Measurements from ENCODE around the gene MAGI3. TPM values are rescaled to one million over a fixed set of nuclear protein-coding genes. Genes with fewer than 3 reads are reported as not detected.
"Not testable (repeated sequence)": the region's sequence is repeated elsewhere in the genome, so short reads cannot be mapped to it uniquely, and the experiment has no call there.

MAGI3 gene
- polyA plus RNA-seq, 2 of the 4 experiments (the other 2 are of a cell fraction) = 3.8 to 7.9 TPM

GRCh38 chr1:113415310-113416070 is 25.2 kb downstream of the MAGI3 start:
- Histone ChIP-seq H3K9me3 (no peaks in the 10 kb centered on the region), H3K27ac (no peak overlapping the region), H3K4me1 (no peaks in the 10 kb centered on the region), H3K4me2 (no peak overlapping the region), H3K4me3 (no peak overlapping the region)
- ATAC-seq (peak in 1 of 2 experiments; percentile 60; a peak in 3 of 6 replicates), DNase-seq (ENCODE audit: low read depth in 1 of 2, low spot score in 1 of 2) (no peak), FAIRE-seq (no peak)
- POLR2A ChIA-PET = no interaction called here
- WGBS (ENCODE audit: missing lambda C conversion rate) = 70% methylated on average over 6 of the region's 6 CpGs
- TF ChIP-seq RAD21 (conservative IDR thresholded peaks at IDR 0.05 in 1 of 2, IDR thresholded peaks at IDR 0.05 in 1 of 2) (no peak), BCL3 (IDR thresholded peaks at IDR 0.05) (no peak), ZNF302 (CRISPR knock-in tag; IDR thresholded peaks at IDR 0.05) (no peak), FOSB (CRISPR knock-in tag; IDR thresholded peaks at IDR 0.05) (no peak), HDAC2 (IDR thresholded peaks at IDR 0.05) (no peak), CBX8 (IDR thresholded peaks at IDR 0.05) (no peak), SMC3 (IDR thresholded peaks at IDR 0.05) (no peak), HOXB13 (CRISPR knock-in tag; IDR thresholded peaks at IDR 0.05; ENCODE audit: low read depth) (no peak), MAX (IDR thresholded peaks at IDR 0.05) (no peak), RARB (CRISPR knock-in tag; IDR thresholded peaks at IDR 0.05) (no peak), FOXS1 (CRISPR knock-in tag; IDR thresholded peaks at IDR 0.05) (no peak), CHD2 (IDR thresholded peaks at IDR 0.05; ENCODE audit: low read length, partially characterized antibody) (no peak), POLR2A (IDR thresholded peaks at IDR 0.05; ENCODE audit: low read length) (no peak), HOXB5 (CRISPR knock-in tag; IDR thresholded peaks at IDR 0.05) (no peak), TP53 (CRISPR knock-in tag; IDR thresholded peaks at IDR 0.05) (no peak), CBX2 (IDR thresholded peaks at IDR 0.05; ENCODE audit: borderline replicate concordance, low read depth) (no peak), TFCP2L1 (CRISPR knock-in tag; IDR thresholded peaks at IDR 0.05) (no peak), EP300 (IDR thresholded peaks at IDR 0.05) (no peak)
- TF ChIP-seq, protein P1, sequence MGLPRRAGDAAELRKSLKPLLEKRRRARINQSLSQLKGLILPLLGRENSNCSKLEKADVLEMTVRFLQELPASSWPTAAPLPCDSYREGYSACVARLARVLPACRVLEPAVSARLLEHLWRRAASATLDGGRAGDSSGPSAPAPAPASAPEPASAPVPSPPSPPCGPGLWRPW (IDR thresholded peaks at IDR 0.05) = no peak
- TF ChIP-seq, protein P2, sequence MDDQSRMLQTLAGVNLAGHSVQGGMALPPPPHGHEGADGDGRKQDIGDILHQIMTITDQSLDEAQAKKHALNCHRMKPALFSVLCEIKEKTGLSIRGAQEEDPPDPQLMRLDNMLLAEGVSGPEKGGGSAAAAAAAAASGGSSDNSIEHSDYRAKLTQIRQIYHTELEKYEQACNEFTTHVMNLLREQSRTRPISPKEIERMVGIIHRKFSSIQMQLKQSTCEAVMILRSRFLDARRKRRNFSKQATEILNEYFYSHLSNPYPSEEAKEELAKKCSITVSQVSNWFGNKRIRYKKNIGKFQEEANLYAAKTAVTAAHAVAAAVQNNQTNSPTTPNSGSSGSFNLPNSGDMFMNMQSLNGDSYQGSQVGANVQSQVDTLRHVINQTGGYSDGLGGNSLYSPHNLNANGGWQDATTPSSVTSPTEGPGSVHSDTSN (IDR thresholded peaks at IDR 0.05) = no peak
- CTCF ChIA-PET = no interaction called here

DNA sequence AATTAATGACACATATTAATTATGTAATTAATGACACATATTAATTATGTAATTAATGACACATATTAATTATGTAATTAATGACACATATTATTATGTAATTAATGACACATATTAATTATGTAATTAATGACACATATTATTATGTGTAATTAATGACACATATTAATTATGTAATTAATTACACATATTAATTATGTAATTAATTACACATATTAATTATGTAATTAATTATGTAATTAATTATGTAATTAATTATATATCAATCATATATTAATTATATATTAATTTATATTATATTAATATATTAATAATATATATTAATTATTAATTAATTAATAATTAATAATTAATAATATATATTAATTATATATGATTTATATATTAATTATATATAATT is 25.8 kb downstream of the MAGI3 start:
- H3K4me3 ChIP-seq; CTCF ChIA-PET; H3K4me2 ChIP-seq; H3K27ac ChIP-seq; H3K4me1 ChIP-seq; POLR2A ChIA-PET; DNase-seq (ENCODE audit: low read depth in 1 of 2, low spot score in 1 of 2); H3K9me3 ChIP-seq; ATAC-seq; FAIRE-seq: not testable (repeated sequence)

DNA sequence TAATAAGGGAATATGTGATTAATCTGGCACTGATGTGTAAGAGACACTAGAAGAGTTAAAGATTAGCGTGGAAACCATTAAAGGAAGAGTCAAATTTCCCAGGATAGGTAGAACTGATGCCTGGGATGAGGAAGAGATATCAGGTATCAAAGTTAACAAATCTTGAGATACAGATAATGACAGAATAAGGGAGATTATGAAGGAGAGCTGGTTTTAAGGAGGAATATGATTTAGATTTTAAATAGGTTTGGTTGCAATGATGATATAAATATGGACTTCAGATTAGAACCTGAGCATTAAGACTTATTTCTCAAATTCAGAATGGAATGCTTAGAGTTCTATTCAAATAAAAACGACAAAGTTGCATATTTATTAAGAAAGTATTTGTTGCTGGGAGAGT is 26.2 kb downstream of the MAGI3 start:
- no peak overlapping the region for H3K4me2 ChIP-seq
- POLR2A ChIA-PET = no interaction called here
- FAIRE-seq (no peak), DNase-seq (ENCODE audit: low read depth in 1 of 2, low spot score in 1 of 2) (no peak), ATAC-seq (no peak)
- CTCF ChIA-PET = no interaction called here
- no peaks in the 10 kb centered on the region for H3K9me3 ChIP-seq
- 75% methylated on average over 2 of the region's 2 CpGs for WGBS (ENCODE audit: missing lambda C conversion rate)
- no peak overlapping the region for H3K27ac ChIP-seq
- H3K4me3 ChIP-seq = no peak overlapping the region
- H3K4me1 ChIP-seq = peaks cover 4% of the 10 kb centered on the region; the same call in 2 of the 3 replicates
- TF ChIP-seq NFE2L2 (conservative IDR thresholded peaks at IDR 0.05; ENCODE audit: low read length) = no peak
- no peak for TF ChIP-seq RAD21 (conservative IDR thresholded peaks at IDR 0.05 in 1 of 2, IDR thresholded peaks at IDR 0.05 in 1 of 2)
- no peak for TF ChIP-seq BCL3 (IDR thresholded peaks at IDR 0.05)
- TF ChIP-seq HOXB5 (CRISPR knock-in tag; IDR thresholded peaks at IDR 0.05) = no peak
- TF ChIP-seq GATA3 (IDR thresholded peaks at IDR 0.05; ENCODE audit: borderline replicate concordance) = no peak
- no peak for TF ChIP-seq CHD4 (IDR thresholded peaks at IDR 0.05; ENCODE audit: borderline replicate concordance)
- TF ChIP-seq ZFP36 (IDR thresholded peaks at IDR 0.05; ENCODE audit: borderline replicate concordance, partially characterized antibody) = no peak
- no peak for TF ChIP-seq ZSCAN20 (CRISPR knock-in tag; IDR thresholded peaks at IDR 0.05)
- no peak for TF ChIP-seq MAZ (IDR thresholded peaks at IDR 0.05; ENCODE audit: borderline replicate concordance, low read depth, low read length)
- no peak for TF ChIP-seq NR3C1 (IDR thresholded peaks at IDR 0.05)
- no peak for TF ChIP-seq EHF (CRISPR knock-in tag; IDR thresholded peaks at IDR 0.05)
- no peak for TF ChIP-seq EHMT2 (IDR thresholded peaks at IDR 0.05; ENCODE audit: low read depth)
- TF ChIP-seq BHLHE40 (IDR thresholded peaks at IDR 0.05; ENCODE audit: low read depth, low read length) = no peak
- TF ChIP-seq, protein P3, sequence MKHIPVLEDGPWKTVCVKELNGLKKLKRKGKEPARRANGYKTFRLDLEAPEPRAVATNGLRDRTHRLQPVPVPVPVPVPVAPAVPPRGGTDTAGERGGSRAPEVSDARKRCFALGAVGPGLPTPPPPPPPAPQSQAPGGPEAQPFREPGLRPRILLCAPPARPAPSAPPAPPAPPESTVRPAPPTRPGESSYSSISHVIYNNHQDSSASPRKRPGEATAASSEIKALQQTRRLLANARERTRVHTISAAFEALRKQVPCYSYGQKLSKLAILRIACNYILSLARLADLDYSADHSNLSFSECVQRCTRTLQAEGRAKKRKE (CRISPR knock-in tag; IDR thresholded peaks at IDR 0.05; ENCODE audit: low read depth) = no peak
- no peak for TF ChIP-seq MAFK (IDR thresholded peaks at IDR 0.05; ENCODE audit: partially characterized antibody)
- TF ChIP-seq FOXS1 (CRISPR knock-in tag; IDR thresholded peaks at IDR 0.05) = no peak
- TF ChIP-seq JUN (IDR thresholded peaks at IDR 0.05) = no peak

Data from A549 (cell line).